ENCODE data around the gene PRKCE.
A peak's percentile ranks its signal among the peaks of the same experiment; 100 is the strongest.

The PRKCE gene

GRCh38 chr2:45765728-45766254, 114.3 kb downstream of the PRKCE start:
- Histone ChIP-seq H3K9me3 (ENCODE audit: low read length) (no peaks in the 10 kb centered on the region), H3K4me1 (ENCODE audit: insufficient read depth, low read length) (peaks cover 39% of the 10 kb centered on the region), H3K9ac (ENCODE audit: low read length) (no peak overlapping the region), H3K27me3 (ENCODE audit: control insufficient read depth in 1 of 2, insufficient read depth in 2 of 2, low read length in 2 of 2) (no peaks in the 10 kb centered on the region), H3K36me3 (ENCODE audit: insufficient read depth, low read length) (no peaks in the 10 kb centered on the region), H3K4me3 (ENCODE audit: low read depth in 1 of 2, low read length in 2 of 2) (no peak overlapping the region), H3K27ac (ENCODE audit: low read depth, low read length) (peak overlapping the region; percentile 54)

- Histone ChIP-seq H3K4me1 (ENCODE audit: insufficient read depth, low read length) (peaks cover 55% of the 10 kb centered on the region), H3K27me3 (ENCODE audit: control insufficient read depth in 1 of 2, insufficient read depth in 2 of 2, low read length in 2 of 2) (no peaks in the 10 kb centered on the region), H3K9me3 (ENCODE audit: low read length) (no peaks in the 10 kb centered on the region), H3K4me3 (ENCODE audit: low read depth in 1 of 2, low read length in 2 of 2) (no peak overlapping the region), H3K27ac (ENCODE audit: low read depth, low read length) (no peak overlapping the region), H3K9ac (ENCODE audit: low read length) (no peak overlapping the region), H3K36me3 (ENCODE audit: insufficient read depth, low read length) (no peaks in the 10 kb centered on the region)
Measured at GRCh38 chr2:45768208-45768607, 116.7 kb downstream of the PRKCE start.

GRCh38 chr2:45769056-45769455, 117.6 kb downstream of the PRKCE start:
- Histone ChIP-seq H3K4me1 (ENCODE audit: insufficient read depth, low read length) (peaks cover 48% of the 10 kb centered on the region), H3K36me3 (ENCODE audit: insufficient read depth, low read length) (no peaks in the 10 kb centered on the region), H3K9ac (ENCODE audit: low read length) (no peak overlapping the region), H3K4me3 (ENCODE audit: low read depth in 1 of 2, low read length in 2 of 2) (no peak overlapping the region), H3K9me3 (ENCODE audit: low read length) (no peaks in the 10 kb centered on the region), H3K27me3 (ENCODE audit: control insufficient read depth in 1 of 2, insufficient read depth in 2 of 2, low read length in 2 of 2) (no peaks in the 10 kb centered on the region), H3K27ac (ENCODE audit: low read depth, low read length) (no peak overlapping the region)

GRCh38 chr2:45769854-45770576, 118.5 kb downstream of the PRKCE start:
- H3K27ac ChIP-seq (ENCODE audit: low read depth, low read length): no peak overlapping the region
- H3K9ac ChIP-seq (ENCODE audit: low read length): no peak overlapping the region
- H3K4me3 ChIP-seq (ENCODE audit: low read depth in 1 of 2, low read length in 2 of 2): no peak overlapping the region
- peaks cover 42% of the 10 kb centered on the region for H3K4me1 ChIP-seq (ENCODE audit: insufficient read depth, low read length)
- H3K27me3 ChIP-seq (ENCODE audit: control insufficient read depth in 1 of 2, insufficient read depth in 2 of 2, low read length in 2 of 2): no peaks in the 10 kb centered on the region
- H3K36me3 ChIP-seq (ENCODE audit: insufficient read depth, low read length): no peaks in the 10 kb centered on the region
- no peaks in the 10 kb centered on the region for H3K9me3 ChIP-seq (ENCODE audit: low read length)

- Histone ChIP-seq H3K9me3 (ENCODE audit: low read length) (no peaks in the 10 kb centered on the region), H3K36me3 (ENCODE audit: insufficient read depth, low read length) (no peaks in the 10 kb centered on the region), H3K4me1 (ENCODE audit: insufficient read depth, low read length) (peaks cover 36% of the 10 kb centered on the region), H3K9ac (ENCODE audit: low read length) (peak overlapping the region; percentile 56), H3K27me3 (ENCODE audit: control insufficient read depth in 1 of 2, insufficient read depth in 2 of 2, low read length in 2 of 2) (no peaks in the 10 kb centered on the region), H3K4me3 (ENCODE audit: low read depth in 1 of 2, low read length in 2 of 2) (peak overlapping the region; percentile 30 to 38), H3K27ac (ENCODE audit: low read depth, low read length) (peak overlapping the region; percentile 81)
Measured at GRCh38 chr2:45770811-45771210, 119.3 kb downstream of the PRKCE start.

- H3K9me3 ChIP-seq (ENCODE audit: low read length): no peaks in the 10 kb centered on the region
- H3K4me1 ChIP-seq (ENCODE audit: insufficient read depth, low read length): peaks cover 34% of the 10 kb centered on the region
- peak overlapping the region; percentile 81 for H3K27ac ChIP-seq (ENCODE audit: low read depth, low read length)
- peak overlapping the region; percentile 56 for H3K9ac ChIP-seq (ENCODE audit: low read length)
- H3K4me3 ChIP-seq (ENCODE audit: low read depth in 1 of 2, low read length in 2 of 2): peak overlapping the region; percentile 30 to 38
- no peaks in the 10 kb centered on the region for H3K27me3 ChIP-seq (ENCODE audit: control insufficient read depth in 1 of 2, insufficient read depth in 2 of 2, low read length in 2 of 2)
- no peaks in the 10 kb centered on the region for H3K36me3 ChIP-seq (ENCODE audit: insufficient read depth, low read length)
Measured at GRCh38 chr2:45771261-45771660, 119.8 kb downstream of the PRKCE start.

- Histone ChIP-seq H3K27me3 (ENCODE audit: control insufficient read depth in 1 of 2, insufficient read depth in 2 of 2, low read length in 2 of 2) (no peaks in the 10 kb centered on the region), H3K4me1 (ENCODE audit: insufficient read depth, low read length) (peaks cover 36% of the 10 kb centered on the region), H3K36me3 (ENCODE audit: insufficient read depth, low read length) (no peaks in the 10 kb centered on the region), H3K27ac (ENCODE audit: low read depth, low read length) (peak overlapping the region; percentile 81), H3K9me3 (ENCODE audit: low read length) (no peaks in the 10 kb centered on the region), H3K9ac (ENCODE audit: low read length) (peak overlapping the region; percentile 56), H3K4me3 (ENCODE audit: low read depth in 1 of 2, low read length in 2 of 2) (no peak overlapping the region)
Measured at GRCh38 chr2:45772038-45772437, 120.6 kb downstream of the PRKCE start.

GRCh38 chr2:45773909-45774308, 122.4 kb downstream of the PRKCE start:
- H3K4me1 ChIP-seq (ENCODE audit: insufficient read depth, low read length): peaks cover 49% of the 10 kb centered on the region
- no peak overlapping the region for H3K27ac ChIP-seq (ENCODE audit: low read depth, low read length)
- no peaks in the 10 kb centered on the region for H3K27me3 ChIP-seq (ENCODE audit: control insufficient read depth in 1 of 2, insufficient read depth in 2 of 2, low read length in 2 of 2)

GRCh38 chr2:45774688-45775244, 123.3 kb downstream of the PRKCE start:
- H3K27me3 ChIP-seq (ENCODE audit: control insufficient read depth in 1 of 2, insufficient read depth in 2 of 2, low read length in 2 of 2): no peaks in the 10 kb centered on the region
- peaks cover 47% of the 10 kb centered on the region for H3K4me1 ChIP-seq (ENCODE audit: insufficient read depth, low read length)
- no peak overlapping the region for H3K27ac ChIP-seq (ENCODE audit: low read depth, low read length)
- no peak overlapping the region for H3K9ac ChIP-seq (ENCODE audit: low read length)
- no peaks in the 10 kb centered on the region for H3K36me3 ChIP-seq (ENCODE audit: insufficient read depth, low read length)
- H3K4me3 ChIP-seq (ENCODE audit: low read depth in 1 of 2, low read length in 2 of 2): no peak overlapping the region
- H3K9me3 ChIP-seq (ENCODE audit: low read length): no peaks in the 10 kb centered on the region

More at GRCh38 chr2:45773909-45774308, 122.4 kb downstream of the PRKCE start:
- Histone ChIP-seq H3K9ac (ENCODE audit: low read length) (no peak overlapping the region), H3K36me3 (ENCODE audit: insufficient read depth, low read length) (no peaks in the 10 kb centered on the region), H3K4me3 (ENCODE audit: low read depth in 1 of 2, low read length in 2 of 2) (no peak overlapping the region), H3K9me3 (ENCODE audit: low read length) (no peaks in the 10 kb centered on the region)

GRCh38 chr2:45776160-45776955, 124.9 kb downstream of the PRKCE start:
- Histone ChIP-seq H3K4me3 (ENCODE audit: low read depth in 1 of 2, low read length in 2 of 2) (no peak overlapping the region), H3K27ac (ENCODE audit: low read depth, low read length) (no peak overlapping the region), H3K27me3 (ENCODE audit: control insufficient read depth in 1 of 2, insufficient read depth in 2 of 2, low read length in 2 of 2) (no peaks in the 10 kb centered on the region), H3K9ac (ENCODE audit: low read length) (no peak overlapping the region), H3K9me3 (ENCODE audit: low read length) (no peaks in the 10 kb centered on the region), H3K4me1 (ENCODE audit: insufficient read depth, low read length) (peaks cover 39% of the 10 kb centered on the region), H3K36me3 (ENCODE audit: insufficient read depth, low read length) (no peaks in the 10 kb centered on the region)

- H3K36me3 ChIP-seq (ENCODE audit: insufficient read depth, low read length): no peaks in the 10 kb centered on the region
- no peak overlapping the region for H3K9ac ChIP-seq (ENCODE audit: low read length)
- H3K4me3 ChIP-seq (ENCODE audit: low read depth in 1 of 2, low read length in 2 of 2): no peak overlapping the region
- no peaks in the 10 kb centered on the region for H3K27me3 ChIP-seq (ENCODE audit: control insufficient read depth in 1 of 2, insufficient read depth in 2 of 2, low read length in 2 of 2)
- H3K4me1 ChIP-seq (ENCODE audit: insufficient read depth, low read length): peaks cover 35% of the 10 kb centered on the region
- no peaks in the 10 kb centered on the region for H3K9me3 ChIP-seq (ENCODE audit: low read length)
- H3K27ac ChIP-seq (ENCODE audit: low read depth, low read length): no peak overlapping the region
Measured at GRCh38 chr2:45777996-45778719, 126.7 kb downstream of the PRKCE start.

All from muscle layer of colon (tissue), 2 donors.